Stimulated activated CD8-positive, alpha-beta memory T cell treated with anti-CD3 and anti-CD28 coated beads, Interleukin-4, amount 100 ng/mL, for 24 hours (primary cell): ENCODE data around the gene PALD1.

Experiments used
- DNase-seq: peaks from one replicate; pipeline ENCODE4 v3.0.0-alpha.2; 2020; ENCODE audit warnings: low read depth

PALD1 gene

GRCh38 chr10:70535451-70535850, 56.9 kb downstream of the PALD1 start:
- DNase-seq = no peak

GRCh38 chr10:70536196-70536861, 57.8 kb downstream of the PALD1 start:
- no peak for DNase-seq

GRCh38 chr10:70537398-70538194, 59.0 kb downstream of the PALD1 start:
- no peak for DNase-seq

GRCh38 chr10:70538195-70538520, 59.6 kb downstream of the PALD1 start:
- DNase-seq = no peak

GRCh38 chr10:70538731-70539338, 60.3 kb downstream of the PALD1 start:
- DNase-seq = no peak

- DNase-seq = no peak
Observed at GRCh38 chr10:70539471-70539870, 60.9 kb downstream of the PALD1 start.

GRCh38 chr10:70540089-70540788, 61.7 kb downstream of the PALD1 start:
- DNase-seq = no peak

GRCh38 chr10:70540789-70541360, 62.3 kb downstream of the PALD1 start:
- DNase-seq = no peak

GRCh38 chr10:70541736-70542564, 63.4 kb downstream of the PALD1 start:
- DNase-seq = no peak

- DNase-seq = no peak
Observed at GRCh38 chr10:70542565-70542938, 64.0 kb downstream of the PALD1 start.

- DNase-seq = no peak
Observed at GRCh38 chr10:70543911-70544310, 65.3 kb downstream of the PALD1 start.

GRCh38 chr10:70544431-70545340, 66.1 kb downstream of the PALD1 start:
- no peak for DNase-seq

- DNase-seq = no peak
Observed at GRCh38 chr10:70546584-70546983, 68.0 kb downstream of the PALD1 start.

GRCh38 chr10:70549351-70549961, 70.9 kb downstream of the PALD1 start:
- DNase-seq = no peak

GRCh38 chr10:70549962-70550458, 71.4 kb downstream of the PALD1 start:
- peak; percentile 65 for DNase-seq

- no peak for DNase-seq
Observed at GRCh38 chr10:70550459-70550858, 71.9 kb downstream of the PALD1 start.

- no peak for DNase-seq
Observed at GRCh38 chr10:70551466-70551865, 72.9 kb downstream of the PALD1 start.

- no peak for DNase-seq
Observed at GRCh38 chr10:70551971-70552422, 73.4 kb downstream of the PALD1 start.

GRCh38 chr10:70552586-70552985, 74.0 kb downstream of the PALD1 start:
- DNase-seq = no peak

GRCh38 chr10:70555371-70555770, 76.8 kb downstream of the PALD1 start:
- no peak for DNase-seq
